ENCODE results near the gene P2RY14.

Gene P2RY14

DNA sequence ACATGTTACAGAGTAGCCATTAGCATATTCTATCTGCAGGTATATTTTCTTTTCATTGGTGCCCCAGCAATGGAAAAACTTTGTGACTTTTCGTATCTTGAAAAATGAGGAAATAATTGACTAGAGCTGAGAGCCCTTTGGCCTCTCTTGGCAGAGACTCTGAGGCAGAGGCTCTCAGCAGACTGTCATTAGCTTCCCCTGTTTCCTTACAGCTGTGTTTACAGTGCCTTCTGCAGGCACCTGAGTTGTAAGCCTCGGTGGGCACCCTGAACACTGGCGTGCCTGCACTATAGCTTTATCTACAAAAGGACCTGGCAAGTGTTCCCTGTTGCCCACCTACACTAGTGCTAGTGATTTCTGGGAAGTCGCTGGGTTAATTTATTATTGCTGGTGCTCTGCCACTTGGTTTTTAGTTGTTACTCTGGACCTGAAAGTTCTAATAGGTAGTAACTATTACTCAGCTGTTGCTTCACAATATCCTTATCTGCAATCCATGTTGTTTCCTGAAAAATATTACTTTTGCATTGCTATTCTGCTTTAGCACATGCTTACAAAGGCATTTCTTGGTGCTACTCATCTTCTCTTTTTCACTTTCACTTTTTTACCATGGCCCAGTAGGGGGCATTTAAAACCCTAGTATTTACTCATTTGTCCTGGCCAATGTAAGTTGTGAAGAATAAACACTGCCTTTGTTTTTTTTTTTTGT lies 67.5 kb downstream of the P2RY14 start:
- no peak for DNase-seq

DNA sequence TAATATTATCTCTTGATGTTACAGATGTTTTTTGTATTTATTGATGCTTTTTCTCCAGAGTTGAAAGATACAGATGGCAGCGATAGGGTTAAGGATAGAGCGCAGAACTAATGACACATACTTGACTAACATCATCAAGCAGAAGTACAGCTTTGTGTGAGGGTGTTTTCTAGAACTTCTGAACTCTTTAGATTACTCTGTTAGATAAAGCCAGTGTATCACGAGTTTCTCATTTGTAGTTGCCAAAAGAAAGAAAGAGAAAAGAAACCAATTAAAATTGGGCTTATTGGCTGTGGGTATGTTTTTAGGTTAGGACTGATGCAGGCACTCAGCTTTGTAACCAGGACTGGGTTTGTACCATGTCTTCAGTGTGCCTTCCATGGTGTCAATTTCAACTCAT lies 68.7 kb downstream of the P2RY14 start:
- no peak for DNase-seq

- DNase-seq, result no peak
These were observed 72.1 kb downstream of the P2RY14 start for GRCh38 chr3:151206201-151206600.

DNA sequence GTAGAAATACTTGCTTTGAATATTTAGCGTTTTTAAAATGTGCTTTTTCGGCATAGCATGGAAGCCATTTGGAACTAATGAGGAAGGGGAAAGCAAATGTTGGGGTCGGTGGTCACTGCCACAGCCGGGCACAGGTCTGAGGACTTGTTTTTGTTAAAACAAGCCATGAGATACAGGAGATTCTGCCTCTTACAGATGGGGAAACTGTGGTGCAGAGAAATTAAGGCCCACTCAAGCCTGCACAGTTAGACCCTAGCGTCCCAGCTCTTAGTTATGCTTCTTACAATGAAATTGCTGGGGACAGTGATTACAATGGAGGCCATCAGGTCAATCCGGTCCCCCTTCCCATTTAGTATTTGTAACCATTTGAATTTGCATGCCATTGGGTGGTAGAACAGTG lies 72.9 kb downstream of the P2RY14 start:
- no peak for DNase-seq

GRCh38 chr3:151204530-151205402 lies 73.6 kb downstream of the P2RY14 start:
- no peak for DNase-seq

GRCh38 chr3:151203051-151203420 lies 75.3 kb downstream of the P2RY14 start, which contains the start of gene GPR171:
Gene GPR171 (minus strand): TSS chr3:151203216. CDS start chr3:151199386, 3,830 bp downstream.
- no peak for DNase-seq

DNA sequence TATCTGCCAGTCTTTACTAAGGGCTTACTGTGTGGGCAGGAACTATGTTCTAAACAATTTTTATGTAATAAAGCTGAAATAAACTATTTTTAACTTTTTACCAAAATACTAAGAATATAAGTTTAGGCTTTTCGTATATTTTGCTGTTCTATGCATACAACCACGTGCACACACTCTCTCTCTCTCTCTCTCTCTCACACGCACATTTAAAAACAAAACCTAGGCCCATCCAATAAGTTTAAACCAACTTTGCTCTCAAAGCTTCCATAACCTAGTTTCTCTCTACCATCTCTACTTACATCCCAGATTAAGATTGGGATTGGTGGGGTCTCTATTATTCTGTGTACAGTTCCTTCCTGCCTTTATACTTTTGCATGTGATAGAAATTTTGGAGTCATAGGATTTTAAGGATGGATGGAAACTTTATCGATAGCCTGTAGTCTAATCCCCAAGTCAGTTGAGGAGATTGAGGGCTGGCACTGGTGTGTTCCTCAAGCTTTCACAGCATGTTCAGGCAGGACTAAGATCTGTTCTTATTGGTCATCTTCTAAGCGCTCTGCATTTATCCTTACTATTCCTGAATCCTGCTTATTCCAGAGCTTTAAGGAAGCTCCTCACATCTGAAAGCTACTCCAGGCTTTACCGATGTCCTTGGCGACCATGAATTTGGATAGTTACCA lies 77.2 kb downstream of the P2RY14 start:
- DNase-seq, result no peak

DNA sequence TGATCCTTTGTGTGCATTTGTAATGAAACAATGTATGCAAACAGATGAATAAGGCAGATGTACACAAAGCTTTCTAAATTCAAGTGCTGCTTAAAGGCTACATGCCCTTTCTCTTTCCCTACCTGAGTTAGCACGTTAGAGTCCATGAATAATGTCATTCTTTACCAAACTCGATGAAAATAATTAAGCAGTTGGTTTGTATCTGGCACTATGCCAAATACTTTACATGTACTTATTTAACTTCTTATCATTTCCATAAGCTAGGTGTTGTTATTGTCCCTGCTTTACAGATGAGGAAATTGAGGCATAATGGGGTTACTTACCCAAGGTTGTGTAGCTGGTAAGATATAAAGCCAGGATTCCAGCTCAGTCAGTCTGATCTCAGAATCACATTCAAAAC lies 77.8 kb downstream of the P2RY14 start:
- DNase-seq, result no peak

GRCh38 chr3:151199554-151200438 lies 78.5 kb downstream of the P2RY14 start:
- DNase-seq, result no peak

DNA sequence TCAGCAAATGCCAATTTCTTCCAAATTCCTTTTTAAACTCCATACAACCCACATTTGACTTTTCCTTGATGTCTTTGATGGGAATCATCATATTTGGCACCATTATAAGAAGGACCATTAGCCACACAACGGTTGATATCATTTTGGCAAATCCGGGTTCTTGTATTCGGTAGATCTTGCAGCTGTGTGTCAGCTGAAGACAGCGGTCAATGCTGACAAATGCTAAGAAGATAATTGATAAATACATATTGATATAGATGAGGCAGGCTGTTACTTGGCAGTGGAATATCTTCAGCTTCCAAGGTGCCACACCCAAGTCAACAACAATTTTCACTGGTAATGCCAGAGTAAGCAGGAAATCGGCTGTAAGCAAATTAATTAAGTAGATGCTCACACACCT lies 79.5 kb downstream of the P2RY14 start:
- peak; percentile 5 for DNase-seq

DNA sequence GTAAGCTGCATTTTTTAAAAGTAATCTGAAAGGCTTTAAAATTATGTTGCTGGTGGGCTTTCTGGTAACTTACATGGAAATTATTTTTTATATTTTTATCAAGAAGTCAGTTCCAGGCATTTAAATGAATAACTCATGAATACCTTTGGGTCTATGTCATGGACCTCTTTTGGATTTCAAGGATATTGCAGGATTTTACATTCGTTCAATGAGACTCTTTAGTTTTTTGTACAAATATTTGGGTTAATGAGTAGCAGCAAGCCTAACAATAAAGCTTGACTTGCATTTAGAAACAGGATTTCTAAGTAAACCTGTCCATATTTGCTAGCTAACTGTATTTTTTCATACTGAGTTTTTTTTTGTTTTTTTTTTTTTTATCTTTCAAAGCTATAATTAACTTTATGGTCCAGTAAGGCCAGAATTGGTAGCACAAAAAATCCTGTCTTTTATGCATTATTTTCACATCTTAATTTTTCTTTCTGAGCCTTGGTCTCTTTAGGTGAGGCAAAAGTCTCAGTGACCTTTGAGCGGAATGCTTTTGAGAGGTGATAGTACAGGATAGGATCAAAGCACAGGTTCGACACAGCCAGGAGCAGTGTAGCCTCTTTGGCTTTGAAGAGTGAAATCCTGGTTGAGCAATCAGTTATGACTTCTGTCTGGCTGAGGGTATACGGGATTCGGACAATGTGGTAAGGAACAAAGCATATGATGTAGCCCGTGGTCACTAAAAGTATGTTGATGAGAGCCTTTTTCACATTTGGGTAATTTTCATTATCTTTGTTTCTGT lies 80.2 kb downstream of the P2RY14 start:
- DNase-seq, result no peak

DNA sequence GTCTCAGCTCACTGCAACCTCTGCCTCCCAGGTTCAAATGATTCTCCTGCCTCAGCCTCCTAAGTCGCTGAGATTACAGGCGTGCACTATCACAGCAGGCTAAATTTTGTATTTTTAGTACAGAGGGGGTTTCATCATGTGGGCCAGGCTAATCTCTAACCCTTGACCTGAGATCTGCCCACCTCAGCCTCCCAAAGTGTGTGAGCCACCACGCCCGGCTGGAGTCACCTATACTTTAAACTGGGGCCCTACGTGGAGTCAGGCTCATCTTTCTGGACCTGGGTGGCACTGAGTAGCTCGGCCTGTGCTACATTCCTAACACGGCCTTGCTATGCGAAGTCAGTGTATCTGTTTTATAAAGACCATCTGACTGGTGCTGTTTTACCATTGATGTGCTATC lies 81.1 kb downstream of the P2RY14 start:
- DNase-seq, result no peak

GRCh38 chr3:151196434-151196833 lies 81.9 kb downstream of the P2RY14 start:
- no peak for DNase-seq

DNA sequence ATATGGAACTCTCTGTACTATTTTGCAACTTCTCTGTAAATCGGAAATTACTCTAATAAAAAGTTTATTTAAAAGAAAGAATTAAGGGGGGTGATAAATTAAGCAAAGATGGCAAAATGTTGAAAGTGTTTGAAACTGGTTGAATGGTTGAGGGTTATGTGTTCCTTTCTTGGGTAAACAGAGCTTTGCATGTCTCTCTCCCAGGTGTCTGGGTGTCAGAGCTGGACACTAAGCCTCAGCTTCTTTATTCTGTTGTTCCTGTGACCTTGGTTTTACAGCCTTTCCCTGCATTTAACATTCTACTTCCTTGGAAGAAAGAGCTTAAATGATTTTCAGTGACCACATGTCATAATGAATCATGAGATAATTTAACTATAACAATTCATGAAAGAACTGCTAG lies 82.5 kb downstream of the P2RY14 start:
- peak; percentile 46 for DNase-seq

DNA sequence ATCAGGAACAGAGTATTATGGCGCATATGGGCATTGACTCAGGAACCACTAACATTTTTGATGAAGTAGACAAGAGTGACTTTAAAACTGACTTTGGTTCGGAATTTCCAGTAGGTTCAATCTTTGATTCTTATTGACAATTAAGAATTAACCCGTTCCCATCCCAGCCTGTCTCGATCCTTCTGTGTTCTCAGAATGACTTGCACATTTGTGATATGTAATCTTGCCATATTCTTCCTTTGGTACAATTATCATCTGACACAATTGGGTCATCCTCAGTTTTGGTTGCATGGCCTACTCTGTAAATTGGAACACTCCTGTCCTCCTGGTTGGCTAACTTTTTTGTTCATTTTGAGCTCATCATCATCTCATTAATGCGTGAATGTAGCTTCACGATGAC lies 85.8 kb downstream of the P2RY14 start:
- no peak for DNase-seq

DNA sequence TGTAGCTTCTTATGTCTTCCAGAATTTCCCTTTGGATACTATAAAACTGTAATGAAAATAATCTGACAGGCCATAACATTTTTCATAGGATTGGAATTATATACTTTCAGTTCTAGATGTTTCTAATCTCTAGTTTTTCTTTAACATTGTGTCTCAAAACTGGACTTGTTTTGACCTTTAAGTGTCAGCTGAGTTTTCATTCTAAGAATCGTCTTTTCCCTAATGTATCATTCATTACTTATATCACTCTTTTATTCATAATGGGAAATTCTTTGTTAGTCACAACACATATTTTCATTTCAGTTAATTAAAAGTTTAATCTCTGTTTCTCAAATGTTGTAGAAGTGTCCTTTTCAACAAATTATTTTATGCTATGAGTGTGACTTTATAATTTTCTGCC lies 87.2 kb downstream of the P2RY14 start:
- DNase-seq, result no peak

- DNase-seq, result no peak
These were observed 95.1 kb downstream of the P2RY14 start for GRCh38 chr3:151183265-151183671.

GRCh38 chr3:151182349-151183079 lies 95.8 kb downstream of the P2RY14 start:
- no peak for DNase-seq

DNA sequence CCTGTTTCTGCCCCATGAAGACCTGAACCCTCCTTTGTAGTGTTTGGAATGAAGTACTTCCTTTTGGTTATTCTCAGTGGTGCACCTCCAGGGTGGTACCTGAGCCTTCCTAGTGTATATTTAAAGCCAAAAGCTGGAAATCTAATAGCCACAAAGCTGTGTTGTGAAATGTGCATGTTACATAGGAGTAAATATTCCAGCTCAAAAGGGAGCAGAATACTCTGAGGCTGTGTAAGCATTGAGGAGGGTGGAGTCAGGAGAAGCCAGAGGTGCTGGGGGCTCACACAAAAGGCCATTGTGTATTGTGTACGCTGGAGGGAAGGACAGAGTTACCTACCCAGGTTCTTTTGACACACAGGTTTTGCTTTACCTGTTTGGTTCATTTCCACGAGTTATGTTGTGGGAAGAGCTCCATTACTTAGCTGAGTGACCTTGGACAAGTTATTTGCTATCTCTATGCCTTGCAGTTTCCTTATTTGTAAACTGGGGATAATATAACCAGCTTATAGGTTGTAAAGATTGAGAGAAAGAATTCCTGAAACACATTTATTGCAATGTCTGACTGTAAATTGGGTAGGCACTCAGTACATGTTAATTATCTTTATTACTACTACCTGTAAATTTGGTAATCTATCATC lies 100.0 kb downstream of the P2RY14 start:
- peak; percentile 73 for DNase-seq

- no peak for DNase-seq
These were observed 102.4 kb downstream of the P2RY14 start for GRCh38 chr3:151175952-151176351.

DNA sequence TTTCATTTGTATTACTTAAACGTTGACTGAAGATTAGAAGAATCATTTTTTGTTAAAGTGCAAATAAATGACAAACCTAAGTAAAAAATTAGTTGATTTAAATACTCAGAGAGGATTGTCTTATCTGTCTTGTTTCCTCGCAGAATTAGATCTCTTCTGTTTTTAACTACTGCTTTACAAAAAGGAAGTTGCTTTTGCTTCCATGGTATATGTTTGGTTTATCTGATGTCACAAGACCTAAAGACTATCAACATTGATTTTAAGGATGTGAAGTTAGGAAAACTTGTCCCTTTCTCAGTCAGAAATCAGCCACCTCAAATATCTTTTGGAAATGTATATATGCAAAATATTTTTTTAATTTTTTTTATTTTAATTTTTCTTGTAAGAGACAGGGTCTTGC lies 104.0 kb downstream of the P2RY14 start:
- DNase-seq, result no peak
